Ascending aorta (tissue), 2 donors: ENCODE measurements around the gene SHISA7. TPM values are rescaled to one million over a fixed set of nuclear protein-coding genes. Genes with fewer than 3 reads are reported as not detected.

ENCODE experiments used
- DNase-seq, 2 donors: peaks; one replicate each; pipeline ENCODE4 v3.0.0-alpha.2; 2019; ENCODE audit warnings: low spot score in 2 of 2
- H3K27ac ChIP-seq, 2 donors: fragments of 200-600 bp; sonication (generic); one replicate each; pipeline ENCODE4 v1.5.1; 2016 to 2017; ENCODE audit warnings: mild to moderate bottlenecking in 1 of 2
- H3K27me3 ChIP-seq: fragments of 200-600 bp; sonication (generic); one replicate; pipeline ENCODE4 v1.5.1; 2017
- H3K36me3 ChIP-seq, 2 donors: fragments of 200-600 bp; sonication (generic); one replicate each; pipeline ENCODE4 v1.5.1; 2016
- H3K4me1 ChIP-seq, 2 donors: fragments of 200-600 bp; sonication (generic); one replicate each; pipeline ENCODE4 v1.5.1; 2016 to 2017; ENCODE audit warnings: mild to moderate bottlenecking in 1 of 2
- H3K4me3 ChIP-seq, 2 donors: fragments of 200-600 bp; sonication (generic); one replicate each; pipeline ENCODE4 v1.5.1; 2016 to 2017; ENCODE audit warnings: mild to moderate bottlenecking in 1 of 2
- H3K9me3 ChIP-seq, 2 donors: fragments of 200-600 bp; sonication (generic); one replicate each; pipeline ENCODE4 v1.5.1; 2016
- intact Hi-C: fragments of 100-400 bp; cut with DNase I; formaldehyde crosslinking; loops from one replicate; pipeline ENCODE4 v1.15.1; 2023
- total RNA-seq: library from RNA; depleted of rRNA; stranded (reverse); fragments of >200 nt; gene quantifications from one replicate; pipeline ENCODE4 v1.1.0, GENCODE V29; 2016
- TF ChIP-seq, protein P1 (sequence below), 3 experiments: fragments of 200-600 bp in 2 of 3; fragments of 450-650 bp in 1 of 3; sonication (generic) in 2 of 3; IDR thresholded peaks; one replicate each; pipeline ENCODE4 v1.5.1; 2016 to 2019; ENCODE audit warnings: antibody characterized with exemption in 3 of 3, mild to moderate bottlenecking in 1 of 3, moderate library complexity in 1 of 3

Gene SHISA7
- 0.85 TPM for total RNA-seq

DNA sequence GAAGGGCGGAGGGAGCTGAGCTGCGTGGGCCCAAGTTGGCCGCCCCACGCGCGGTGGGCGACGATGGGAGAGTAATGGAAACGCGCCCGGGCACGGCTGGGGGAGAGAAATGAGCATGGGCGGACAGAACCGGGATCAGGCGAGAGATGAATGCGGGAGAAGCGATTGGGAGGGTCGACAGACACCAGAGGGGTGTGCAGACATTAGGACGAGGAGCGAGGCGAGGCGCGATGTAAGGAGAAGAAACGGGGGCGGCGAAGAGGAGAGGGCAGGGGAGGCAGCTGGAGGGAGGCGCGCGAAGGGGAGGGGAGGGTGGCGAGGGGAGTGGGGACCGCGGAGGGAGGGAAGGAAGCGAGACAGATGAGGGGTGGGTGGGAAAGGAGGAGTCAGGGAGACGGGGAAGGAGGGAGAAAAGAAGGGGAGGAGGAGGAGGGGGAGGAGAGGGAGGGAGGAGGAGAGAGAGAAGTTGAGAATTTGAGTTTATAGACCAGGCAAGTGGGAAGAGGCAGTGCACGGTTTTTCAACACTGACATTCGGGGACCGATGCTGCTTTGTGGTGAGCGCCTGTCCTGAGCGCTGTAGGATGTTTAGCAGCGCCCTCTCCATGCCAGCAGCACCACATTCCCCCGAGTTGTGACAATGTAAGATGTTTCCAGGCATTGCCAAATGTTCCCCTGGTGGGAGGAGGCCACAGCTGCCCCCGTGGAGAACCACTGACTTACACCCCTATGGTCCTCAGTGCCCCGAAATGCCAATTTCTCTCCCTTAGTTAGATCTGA lies at the start of gene SHISA7:
TSS of gene SHISA7 (minus strand) at position 256 of the 779 bp plus-strand sequence. CDS start 437 bp downstream, outside the sequence.
- no peaks in the 10 kb centered on the region for H3K36me3 ChIP-seq
- peaks cover 15% of the 10 kb centered on the region for H3K27me3 ChIP-seq
- no peak within 1 kb of the TSS for H3K4me3 ChIP-seq
- TF ChIP-seq, protein P1, sequence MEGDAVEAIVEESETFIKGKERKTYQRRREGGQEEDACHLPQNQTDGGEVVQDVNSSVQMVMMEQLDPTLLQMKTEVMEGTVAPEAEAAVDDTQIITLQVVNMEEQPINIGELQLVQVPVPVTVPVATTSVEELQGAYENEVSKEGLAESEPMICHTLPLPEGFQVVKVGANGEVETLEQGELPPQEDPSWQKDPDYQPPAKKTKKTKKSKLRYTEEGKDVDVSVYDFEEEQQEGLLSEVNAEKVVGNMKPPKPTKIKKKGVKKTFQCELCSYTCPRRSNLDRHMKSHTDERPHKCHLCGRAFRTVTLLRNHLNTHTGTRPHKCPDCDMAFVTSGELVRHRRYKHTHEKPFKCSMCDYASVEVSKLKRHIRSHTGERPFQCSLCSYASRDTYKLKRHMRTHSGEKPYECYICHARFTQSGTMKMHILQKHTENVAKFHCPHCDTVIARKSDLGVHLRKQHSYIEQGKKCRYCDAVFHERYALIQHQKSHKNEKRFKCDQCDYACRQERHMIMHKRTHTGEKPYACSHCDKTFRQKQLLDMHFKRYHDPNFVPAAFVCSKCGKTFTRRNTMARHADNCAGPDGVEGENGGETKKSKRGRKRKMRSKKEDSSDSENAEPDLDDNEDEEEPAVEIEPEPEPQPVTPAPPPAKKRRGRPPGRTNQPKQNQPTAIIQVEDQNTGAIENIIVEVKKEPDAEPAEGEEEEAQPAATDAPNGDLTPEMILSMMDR (IDR thresholded peaks at IDR 0.05) = no peak
- no peaks in the 10 kb centered on the region for H3K9me3 ChIP-seq
- intact Hi-C loops = no loop called here
- no peak for DNase-seq
- no peak within 1 kb of the TSS for H3K27ac ChIP-seq
- H3K4me1 ChIP-seq = no peaks in the 10 kb centered on the region

DNA sequence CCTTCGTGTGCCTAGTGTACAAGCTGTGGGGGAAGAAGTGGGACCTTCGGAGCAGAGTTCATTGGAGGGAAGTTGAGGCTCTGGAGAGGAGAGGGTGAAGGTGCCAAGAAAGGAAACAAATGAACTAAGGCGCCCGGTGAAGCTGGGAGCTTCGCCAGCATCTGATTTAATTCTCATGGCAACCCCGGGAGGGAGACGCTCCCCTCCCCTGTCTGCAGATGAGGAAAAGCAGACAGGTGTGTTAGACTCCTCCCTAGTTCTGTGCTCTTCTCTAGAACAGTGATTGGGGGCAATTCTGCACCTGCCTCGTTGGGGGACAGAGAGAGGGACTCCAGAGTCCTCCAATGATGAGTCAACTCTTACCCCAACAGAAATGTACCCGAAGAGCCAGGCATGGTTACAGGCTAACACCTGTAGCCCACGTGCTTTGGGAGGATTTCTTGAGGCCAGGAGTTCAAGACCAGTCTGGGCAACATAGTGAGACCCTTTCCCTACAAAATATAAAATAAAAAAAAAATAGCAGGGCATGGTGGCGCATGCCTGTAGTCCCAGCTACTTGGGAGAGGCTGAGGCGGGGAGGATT lies 49.4 kb upstream of the SHISA7 start:
- peaks cover 4 to 10% of the 10 kb centered on the region in 2 donors for H3K4me1 ChIP-seq
- H3K27me3 ChIP-seq = no peaks in the 10 kb centered on the region
- DNase-seq = no peak
- no peak overlapping the region for H3K27ac ChIP-seq
- TF ChIP-seq, protein P1 (IDR thresholded peaks at IDR 0.05) = no peak
- H3K36me3 ChIP-seq = no peaks in the 10 kb centered on the region
- no peak overlapping the region for H3K4me3 ChIP-seq
- no peaks in the 10 kb centered on the region for H3K9me3 ChIP-seq
- intact Hi-C loops = no loop called here

DNA sequence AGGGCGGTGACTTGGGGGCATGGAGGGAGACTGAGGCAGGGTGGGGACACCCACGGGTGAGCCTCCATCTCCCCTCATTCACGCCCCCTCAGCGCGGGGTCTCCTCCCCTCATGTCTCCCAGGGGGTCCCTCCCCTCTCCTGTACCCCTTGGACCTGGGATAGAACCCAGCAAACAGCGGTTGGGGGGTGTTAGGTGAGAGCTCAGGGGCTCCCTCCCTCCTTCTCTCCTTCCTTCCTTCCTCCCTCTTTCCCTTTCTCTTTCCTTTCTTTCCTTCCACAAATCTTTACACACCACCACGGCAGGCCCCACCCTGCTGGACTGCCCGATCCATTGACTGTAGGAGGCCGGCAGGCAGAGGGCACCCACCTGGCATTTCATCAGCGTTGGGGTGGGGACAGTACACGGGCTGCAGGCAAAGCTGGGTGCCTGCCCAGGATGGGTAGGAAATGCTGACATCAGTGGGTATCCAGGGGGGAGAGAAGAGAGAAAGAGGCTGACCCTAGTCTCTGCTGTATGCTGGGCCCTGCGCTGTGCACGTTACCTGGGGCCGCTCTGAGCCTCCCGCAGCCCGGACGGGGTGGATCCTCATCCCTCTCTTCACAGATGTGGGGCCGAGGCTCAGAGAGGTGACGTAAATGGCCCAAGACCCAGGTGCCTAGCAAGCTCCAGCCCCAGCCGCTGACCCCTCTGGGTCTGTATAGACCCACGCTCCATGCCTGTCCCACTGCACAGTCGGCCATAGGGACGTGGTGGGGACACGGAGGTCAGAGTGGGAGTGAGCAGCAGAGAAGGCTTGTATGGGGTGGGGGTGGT lies 48.7 kb upstream of the SHISA7 start:
- Histone ChIP-seq H3K36me3 (no peaks in the 10 kb centered on the region), H3K27ac (peak overlapping the region; percentile 19 to 36), H3K4me3 (no peak overlapping the region), H3K9me3 (no peaks in the 10 kb centered on the region), H3K27me3 (no peaks in the 10 kb centered on the region), H3K4me1 (peaks cover 5 to 16% of the 10 kb centered on the region in 2 donors)
- DNase-seq = no peak
- intact Hi-C loops = no loop called here
- TF ChIP-seq, protein P1 (IDR thresholded peaks at IDR 0.05) = no peak

DNA sequence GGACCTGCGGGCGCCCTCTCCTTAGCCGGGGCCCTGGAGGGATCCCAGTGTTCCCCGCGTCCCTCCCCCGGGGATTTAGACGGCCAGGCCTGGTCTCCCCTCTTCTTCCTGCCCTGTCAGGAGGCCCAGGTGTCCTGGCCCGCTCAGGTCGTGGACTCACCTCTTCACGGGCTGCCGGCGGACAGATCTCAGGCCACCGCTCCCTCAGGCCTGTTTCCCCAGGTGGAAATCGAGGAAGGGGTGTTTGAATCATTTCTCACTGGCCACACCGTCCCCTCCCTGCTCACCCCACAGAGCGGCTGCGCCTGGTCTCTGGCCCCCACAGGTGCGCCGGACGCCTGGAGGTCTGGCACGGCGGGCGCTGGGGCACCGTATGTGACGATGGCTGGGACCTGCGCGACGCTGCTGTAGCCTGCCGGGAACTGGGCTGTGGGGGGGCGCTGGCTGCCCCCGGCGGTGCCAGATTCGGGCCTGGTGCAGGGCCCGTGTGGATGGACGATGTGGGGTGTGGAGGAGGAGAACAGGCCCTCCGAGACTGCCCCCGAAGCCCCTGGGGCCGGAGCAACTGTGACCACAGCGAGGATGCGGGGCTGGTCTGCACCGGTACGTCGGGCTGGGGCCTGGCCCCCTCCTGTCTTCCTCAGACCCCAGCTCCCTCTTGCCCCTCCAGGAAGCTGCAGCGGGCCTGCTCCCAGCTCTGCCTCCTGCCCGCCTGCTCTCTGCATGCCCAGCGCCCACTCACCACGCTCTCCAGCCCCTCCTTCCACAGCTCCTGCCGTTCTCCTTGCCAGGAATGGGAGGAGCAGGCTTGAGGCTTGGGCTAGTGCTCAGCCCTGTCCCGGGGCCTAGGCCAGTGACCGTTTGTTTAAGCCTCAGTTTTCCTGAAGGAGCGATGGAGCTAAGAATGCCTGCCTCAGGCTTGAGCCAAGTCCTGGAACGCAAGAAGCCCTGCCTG lies 47.7 kb upstream of the SHISA7 start:
- Histone ChIP-seq H3K36me3 (no peaks in the 10 kb centered on the region), H3K9me3 (no peaks in the 10 kb centered on the region), H3K4me1 (peaks cover 12 to 26% of the 10 kb centered on the region in 2 donors), H3K27ac (peak overlapping the region; percentile 19 to 36), H3K4me3 (no peak overlapping the region), H3K27me3 (no peaks in the 10 kb centered on the region)
- no peak for DNase-seq
- TF ChIP-seq, protein P1 (IDR thresholded peaks at IDR 0.05) = no peak
- intact Hi-C loops = no loop called here
